GM12878 (cell line): ENCODE measurements around the gene BFSP2. TPM values are rescaled to one million over a fixed set of nuclear protein-coding genes. Genes with fewer than 3 reads are reported as not detected.

ENCODE experiments used
- ATAC-seq: fragments of 200-7000 bp; cut with Tn5 transposase; 3 replicates; pipeline ENCODE4 v1.9.1; 2020; ENCODE audit warnings: mild to moderate bottlenecking, moderate library complexity
- BruUV-seq: library from RNA; stranded (reverse); fragments of 400-500 nt; replicated peaks from 2 replicates; lab custom pipeline; 2021; lab: Mats Ljungman, UMichigan
- CTCF ChIA-PET: fragments of 300-600 bp; sonication (Branson Sonifier 250); formaldehyde crosslinking; extraction: SDS; loops from one replicate; lab custom pipeline; 2021; ENCODE audit warnings: inconsistent platforms; lab: Yijun Ruan, JAX
- POLR2A ChIA-PET: fragments of 350-600 bp; formaldehyde crosslinking; extraction: SDS; loops from one replicate; lab custom pipeline; 2021; ENCODE audit warnings: inconsistent platforms; lab: Charles Lee
- RAD21 ChIA-PET: fragments of 300-600 bp; sonication (Branson Sonifier 250); formaldehyde crosslinking; loops from one replicate; lab custom pipeline; 2023; ENCODE audit warnings: antibody characterized with exemption; ENCODE audit not compliant: unreplicated experiment; lab: Charles Lee
- SMC1A ChIA-PET: fragments of 300-600 bp; sonication (Branson Sonifier 250); formaldehyde crosslinking; loops from one replicate; lab custom pipeline; 2023; ENCODE audit not compliant: unreplicated experiment, uncharacterized antibody; lab: Charles Lee
- DNase-seq: peaks from one replicate; pipeline ENCODE4 v3.0.0-alpha.2; 2011; ENCODE audit warnings: low read depth, low spot score
- FAIRE-seq: peaks from 3 replicates; lab custom pipeline; 2011; peaks lifted over from hg19 to GRCh38; lab: Jason Lieb, UNC
- H2AFZ ChIP-seq: 2 replicates; pipeline ENCODE4 v1.6.0; 2011; ENCODE audit warnings: low read depth, low read length, control low read depth; ENCODE audit not compliant: control insufficient read depth
- H3K27ac ChIP-seq: 2 replicates; pipeline ENCODE4 v1.5.1; 2011; ENCODE audit warnings: control low read depth; ENCODE audit not compliant: control insufficient read depth, insufficient read depth
- H3K27me3 ChIP-seq, 2 experiments: replicated peaks in 1 of 2; 2 replicates each; pipeline versions ENCODE4 v1.6.0 to v1.6.1; 2011; ENCODE audit warnings: low read length in 1 of 2; ENCODE audit not compliant: control insufficient read depth in 2 of 2, insufficient read depth in 2 of 2
- H3K36me3 ChIP-seq, 2 experiments: 2 replicates each; pipeline ENCODE4 v1.5.1; 2011; ENCODE audit warnings: low read length in 1 of 2; ENCODE audit not compliant: control insufficient read depth in 2 of 2, insufficient read depth in 2 of 2
- H3K4me1 ChIP-seq: 2 replicates; pipeline ENCODE4 v1.6.1; 2011; ENCODE audit warnings: mild to moderate bottlenecking, low read length, moderate library complexity, mixed read lengths; ENCODE audit not compliant: control insufficient read depth, insufficient read depth
- H3K4me2 ChIP-seq: 2 replicates; pipeline ENCODE4 v1.6.0; 2011; ENCODE audit warnings: control low read depth; ENCODE audit not compliant: control insufficient read depth, insufficient read depth
- H3K4me3 ChIP-seq: fragments of 200-600 bp; sonication (generic); 2 replicates; pipeline ENCODE4 v1.5.1; 2016
- H3K79me2 ChIP-seq: 2 replicates; pipeline ENCODE4 v1.6.0; 2011; ENCODE audit warnings: low read length; ENCODE audit not compliant: control insufficient read depth, insufficient read depth
- H3K9ac ChIP-seq: 2 replicates; pipeline ENCODE4 v1.8.0; 2011; ENCODE audit warnings: low read length, control low read depth, mixed read lengths; ENCODE audit not compliant: control insufficient read depth, insufficient read depth
- H3K9me3 ChIP-seq: replicated peaks from 3 replicates; pipeline ENCODE4 v1.5.1; 2011; ENCODE audit warnings: mild to moderate bottlenecking, low read length; ENCODE audit not compliant: control insufficient read depth, insufficient read depth
- H4K20me1 ChIP-seq: 2 replicates; pipeline ENCODE4 v1.6.0; 2011; ENCODE audit not compliant: control insufficient read depth, insufficient read depth
- EP300 ChIP-seq, 2 experiments: fragments of 150-350 bp in 1 of 2; IDR thresholded peaks; 2 replicates each; pipeline ENCODE4 v1.6.1; 2011 to 2012; ENCODE audit warnings: low read depth in 2 of 2, low read length in 2 of 2, borderline replicate concordance in 1 of 2, improper control_type of control experiment in 1 of 2, inconsistent platforms in 1 of 2; ENCODE audit not compliant: control insufficient read depth in 1 of 2
- JUNB ChIP-seq: IDR thresholded peaks from 2 replicates; pipeline ENCODE4 v1.6.1; 2016; ENCODE audit warnings: antibody characterized with exemption, mild to moderate bottlenecking
- JUND ChIP-seq: IDR thresholded peaks from 2 replicates; pipeline ENCODE4 v1.6.1; 2012; ENCODE audit warnings: low read depth, mild to moderate bottlenecking, low read length, improper control_type of control experiment, moderate library complexity
- NFIC ChIP-seq: IDR thresholded peaks from 2 replicates; pipeline ENCODE4 v1.6.1; 2012; ENCODE audit warnings: low read depth, mild to moderate bottlenecking, inconsistent platforms, low read length, moderate library complexity
- RAD21 ChIP-seq: IDR thresholded peaks from 2 replicates; pipeline ENCODE4 v1.6.1; 2011; ENCODE audit warnings: mild to moderate bottlenecking, low read depth, low read length, moderate library complexity; ENCODE audit not compliant: insufficient read depth
- RAD51 ChIP-seq: fragments of 450-650 bp; IDR thresholded peaks from 2 replicates; pipeline ENCODE4 v1.6.1; 2016; ENCODE audit warnings: moderate library complexity, mild to moderate bottlenecking, inconsistent platforms
- RUNX3 ChIP-seq: IDR thresholded peaks from 2 replicates; pipeline ENCODE4 v1.6.1; 2012; ENCODE audit warnings: low read length, inconsistent platforms
- SMC3 ChIP-seq: IDR thresholded peaks from 2 replicates; pipeline ENCODE4 v1.6.1; 2011; ENCODE audit warnings: low read length, improper control_type of control experiment, borderline replicate concordance
- SUPT20H ChIP-seq: IDR thresholded peaks from 2 replicates; pipeline ENCODE4 v1.6.1; 2011; ENCODE audit warnings: low read depth, mild to moderate bottlenecking, low read length, moderate library complexity, borderline replicate concordance; ENCODE audit not compliant: control insufficient read depth
- WGBS: methylation state at CpG from one replicate; pipeline ENCODE4 v1.1.6; 2016; ENCODE audit warnings: low lambda C conversion rate; ENCODE audit not compliant: insufficient replicate concordance, insufficient coverage; ENCODE audit errors: missing lambda C conversion rate; 5-methylcytosine and 5-hydroxymethylcytosine counted together
- in situ Hi-C: fragments of 300-500 bp; cut with MboI; formaldehyde crosslinking; loops from 9 replicates; pipeline ENCODE4 v1.14.3; 2018; ENCODE audit warnings: mixed read lengths
- intact Hi-C: fragments of 100-400 bp; cut with micrococcal nuclease; formaldehyde crosslinking; loops from one replicate; pipeline ENCODE4 v1.14.2; 2022; ENCODE audit not compliant: unreplicated experiment
- polyA plus RNA-seq, 11 experiments: library from polyadenylated mRNA; depleted of rRNA in 4 of 11; unstranded in 6 of 11; stranded (reverse) in 5 of 11; fragments of >200 nt; fragmentation: Nextera tagmentation in 4 of 11; fragmentation: Illumina TruSeq in 1 of 11; extraction: Ambion mirVana in 4 of 11; extraction: Trizol in 1 of 11; gene quantifications; 1 replicate in 1 of 11; 2 replicates in 10 of 11; pipeline versions ENCODE4 v1.2.1 to v1.2.3, GENCODE V29; 2011 to 2016; ENCODE audit warnings: inconsistent platforms in 2 of 11, missing spikeins in 2 of 11, low read depth in 1 of 11
- total RNA-seq, 4 experiments: library from RNA; depleted of rRNA in 3 of 4; stranded (reverse); fragments of >200 nt in 3 of 4; fragmentation: Illumina TruSeq in 1 of 4; extraction: Trizol in 1 of 4; gene quantifications; 2 replicates each; pipeline versions ENCODE4 v1.2.1 to v1.2.3, GENCODE V29; 2013 to 2021
- TF ChIP-seq, protein P1 (sequence below), 3 experiments: IDR thresholded peaks in 2 of 3; conservative IDR thresholded peaks in 1 of 3; 2 replicates each; pipeline ENCODE4 v1.5.1; 2011; ENCODE audit warnings: low read depth in 3 of 3, low read length in 3 of 3, mild to moderate bottlenecking in 3 of 3, control low read depth in 2 of 3, moderate library complexity in 2 of 3, inconsistent platforms in 1 of 3, mixed read lengths in 1 of 3; ENCODE audit not compliant: control insufficient read depth in 2 of 3, insufficient read depth in 1 of 3; ENCODE audit errors: extremely low read depth in 1 of 3

BFSP2 gene
- total and polyA plus RNA-seq, 10 of the 15 experiments (the other 5 are each of a cell fraction or from before 2014, with no cell fraction given): 1.5 to 20.4 (median 7.3) TPM

DNA sequence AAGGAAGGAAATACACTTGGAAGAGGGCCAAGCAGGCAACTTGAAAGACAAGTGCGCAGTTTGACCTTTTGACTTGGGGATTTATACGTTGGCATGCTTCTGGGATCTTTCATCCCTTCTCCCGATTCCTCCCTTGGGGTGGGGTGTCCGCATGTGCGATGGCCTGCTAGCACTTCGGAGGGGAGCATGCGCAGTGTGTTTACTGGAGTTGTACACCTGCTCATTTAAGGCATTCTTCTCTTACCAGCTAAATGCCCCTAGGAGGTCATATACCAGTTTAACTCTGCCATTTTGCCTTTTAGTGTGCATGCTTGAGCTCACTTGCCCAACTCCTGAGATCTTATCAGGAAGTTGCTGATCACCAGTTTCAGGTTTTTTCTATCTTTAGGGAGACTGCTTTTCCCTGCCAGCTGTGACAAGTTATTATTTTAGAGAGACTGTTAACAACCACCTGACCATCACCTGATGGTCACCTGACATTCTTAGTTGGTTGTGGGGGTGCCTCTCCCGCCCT, 63.5 kb downstream of the BFSP2 start:
- Histone ChIP-seq H3K4me1 (peaks cover 48% of the 10 kb centered on the region), H3K27ac (no peak overlapping the region), H3K9me3 (no peaks in the 10 kb centered on the region), H3K4me3 (no peak overlapping the region), H3K9ac (no peak overlapping the region), H3K27me3 (no peaks in the 10 kb centered on the region), H2AFZ (no peak overlapping the region), H4K20me1 (no peaks in the 10 kb centered on the region), H3K4me2 (no peak overlapping the region; the same call in 1 of the 2 replicates), H3K36me3 (no peaks in the 10 kb centered on the region), H3K79me2 (peaks cover 4% of the 10 kb centered on the region)
- FAIRE-seq (no peak), DNase-seq (no peak), ATAC-seq (no peak)
- in situ Hi-C loops (loop anchor here (25.0 kb wide), 1 partner anchor 1024 kb away; the partner anchor contains the start of genes ANAPC13 and CEP63), intact Hi-C loops (no loop called here)
- ChIA-PET CTCF (interaction anchor here (0.8 to 8.0 kb wide), 6 partner anchors 11 to 121 kb away, joined by 3 to 114 read pairs (median 14); partner anchors contain the start of gene CDV3), POLR2A (interaction anchor here (1.4 to 5.1 kb wide), 2 partner anchors 9 to 110 kb away, joined by 3 to 17 read pairs; partner anchors contain the start of gene CDV3), SMC1A (interaction anchor here (0.9 to 20.9 kb wide), 7 partner anchors 12 to 114 kb away, joined by 3 to 380 read pairs (median 44); partner anchors contain the start of gene CDV3), RAD21 (interaction anchor here (0.8 to 9.7 kb wide), 4 partner anchors 12 to 111 kb away, joined by 3 to 137 read pairs (median 44); partner anchors contain the start of gene CDV3)
- BruUV-seq: no TSS peak
- 94% methylated on average over 8 of the region's 8 CpGs for WGBS
- TF ChIP-seq SUPT20H (no peak), RAD51 (peak; percentile 73; the same call in 1 of the 2 replicates)

DNA sequence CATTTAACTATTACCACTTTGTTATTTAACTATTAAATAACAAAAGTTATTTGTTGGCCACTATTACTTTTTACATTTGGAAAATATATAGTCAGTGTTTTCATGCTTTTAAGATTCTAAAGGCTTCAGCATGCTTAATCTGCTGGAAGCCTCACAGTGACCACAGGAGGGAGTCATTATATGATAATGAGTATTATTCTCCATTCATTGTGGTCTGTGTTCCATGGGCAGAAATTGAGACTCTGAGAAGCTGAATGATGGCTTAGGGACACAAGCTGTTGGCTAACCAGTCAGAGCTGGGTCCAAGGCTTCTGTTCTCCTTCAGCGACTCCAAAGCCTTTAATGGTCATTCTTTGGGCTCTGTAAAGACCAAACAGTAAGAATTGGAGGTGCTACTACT, 64.7 kb downstream of the BFSP2 start:
- POLR2A ChIA-PET: interaction anchor here (0.6 to 5.1 kb wide), 3 partner anchors 15 to 154 kb away, joined by 3 to 17 read pairs (median 6); partner anchors contain the start of gene CDV3
- Histone ChIP-seq H4K20me1 (no peaks in the 10 kb centered on the region), H3K36me3 (no peaks in the 10 kb centered on the region), H3K4me3 (no peak overlapping the region), H3K27ac (peak overlapping the region; percentile 4; the same call in 1 of the 2 replicates), H3K4me1 (peaks cover 58% of the 10 kb centered on the region), H3K27me3 (no peaks in the 10 kb centered on the region), H3K9me3 (no peaks in the 10 kb centered on the region)
- 100% methylated on average over 1 of the region's 1 CpG for WGBS
- intact Hi-C loops: loop anchor here (1.0 kb wide), 1 partner anchor 16 kb away; no protein-coding TSS in a partner anchor
- no TSS peak for BruUV-seq
- 0 out of 2 replicates have a peak, but pooled peaks have one; percentile 2 for TF ChIP-seq JUNB
- no peak for TF ChIP-seq EP300 (IDR thresholded peaks at IDR 0.05; ENCODE audit: borderline replicate concordance in 1 of 2, control insufficient read depth in 1 of 2, low read depth in 2 of 2, low read length in 2 of 2)
- TF ChIP-seq RUNX3: peak; percentile 75
- 0 out of 2 replicates have a peak, but pooled peaks have one; percentile 15 for TF ChIP-seq NFIC
- peak; percentile 58 for TF ChIP-seq RAD21
- TF ChIP-seq JUND: no peak
- peak; percentile 48; the same call in 1 of the 2 replicates for TF ChIP-seq SMC3
- TF ChIP-seq, protein P1, sequence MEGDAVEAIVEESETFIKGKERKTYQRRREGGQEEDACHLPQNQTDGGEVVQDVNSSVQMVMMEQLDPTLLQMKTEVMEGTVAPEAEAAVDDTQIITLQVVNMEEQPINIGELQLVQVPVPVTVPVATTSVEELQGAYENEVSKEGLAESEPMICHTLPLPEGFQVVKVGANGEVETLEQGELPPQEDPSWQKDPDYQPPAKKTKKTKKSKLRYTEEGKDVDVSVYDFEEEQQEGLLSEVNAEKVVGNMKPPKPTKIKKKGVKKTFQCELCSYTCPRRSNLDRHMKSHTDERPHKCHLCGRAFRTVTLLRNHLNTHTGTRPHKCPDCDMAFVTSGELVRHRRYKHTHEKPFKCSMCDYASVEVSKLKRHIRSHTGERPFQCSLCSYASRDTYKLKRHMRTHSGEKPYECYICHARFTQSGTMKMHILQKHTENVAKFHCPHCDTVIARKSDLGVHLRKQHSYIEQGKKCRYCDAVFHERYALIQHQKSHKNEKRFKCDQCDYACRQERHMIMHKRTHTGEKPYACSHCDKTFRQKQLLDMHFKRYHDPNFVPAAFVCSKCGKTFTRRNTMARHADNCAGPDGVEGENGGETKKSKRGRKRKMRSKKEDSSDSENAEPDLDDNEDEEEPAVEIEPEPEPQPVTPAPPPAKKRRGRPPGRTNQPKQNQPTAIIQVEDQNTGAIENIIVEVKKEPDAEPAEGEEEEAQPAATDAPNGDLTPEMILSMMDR (IDR thresholded peaks at IDR 0.05 in 2 of 3, conservative IDR thresholded peaks at IDR 0.05 in 1 of 3; ENCODE audit: control insufficient read depth in 2 of 3, extremely low read depth in 1 of 3, insufficient read depth in 1 of 3, low read depth in 3 of 3, low read length in 3 of 3): peak; percentile 22 to 32 (median 23); a peak in 3 of 6 replicates
- TF ChIP-seq, all 136 proteins: peak for 6
- Histone ChIP-seq H3K9ac (no peak overlapping the region), H2AFZ (no peak overlapping the region), H3K4me2 (no peak overlapping the region), H3K79me2 (peaks cover 4% of the 10 kb centered on the region)
- no peak for FAIRE-seq
- no peak for DNase-seq
- ChIA-PET SMC1A (interaction anchor here (0.7 to 20.9 kb wide), 9 partner anchors 12 to 112 kb away, joined by 3 to 380 read pairs (median 38); partner anchors contain the start of gene CDV3), RAD21 (interaction anchor here (0.7 to 9.7 kb wide), 9 partner anchors 9 to 110 kb away, joined by 3 to 137 read pairs (median 5); partner anchors contain the start of gene CDV3), CTCF (interaction anchor here (0.6 to 8.0 kb wide), 19 partner anchors 10 to 1087 kb away, joined by 3 to 114 read pairs (median 4); partner anchors contain the start of gene CDV3)
- peak; percentile 65 for ATAC-seq
- in situ Hi-C loops: loop anchor here (25.0 kb wide), 1 partner anchor 1023 kb away; the partner anchor contains the start of genes ANAPC13 and CEP63
